GM23338 (cell line): ENCODE results near the gene AURKAIP1. TPM values are rescaled to one million over a fixed set of nuclear protein-coding genes. Genes with fewer than 3 reads are reported as not detected.

Source experiments
- ATAC-seq: fragments of 200-7000 bp; cut with Tn5 transposase; 3 replicates; pipeline ENCODE4 v1.9.1; 2020
- DNase-seq: peaks from one replicate; pipeline ENCODE4 v3.0.0-alpha.2; 2015; ENCODE audit warnings: low spot score
- H2AFZ ChIP-seq: fragments of 200-600 bp; sonication (generic); 2 replicates; pipeline ENCODE4 v1.8.0; 2016; ENCODE audit warnings: antibody characterized with exemption, mild to moderate bottlenecking, moderate library complexity
- H3F3A ChIP-seq: fragments of 200-600 bp; sonication (generic); replicated peaks from 2 replicates; pipeline ENCODE4 v1.8.0; 2017; ENCODE audit warnings: antibody characterized with exemption, mixed run types, low read depth
- H3K27ac ChIP-seq: fragments of 200-600 bp; sonication (generic); 2 replicates; pipeline ENCODE4 v1.6.1; 2016; ENCODE audit warnings: low read depth
- H3K27me3 ChIP-seq: fragments of 200-600 bp; sonication (generic); 2 replicates; pipeline ENCODE4 v1.8.0; 2016; ENCODE audit warnings: mild to moderate bottlenecking, mixed run types, moderate library complexity; ENCODE audit not compliant: insufficient read depth
- H3K36me3 ChIP-seq: fragments of 200-600 bp; sonication (generic); 2 replicates; pipeline ENCODE4 v1.8.0; 2016; ENCODE audit warnings: mild to moderate bottlenecking; ENCODE audit not compliant: insufficient read depth
- H3K4me1 ChIP-seq: fragments of 200-600 bp; sonication (generic); 2 replicates; pipeline ENCODE4 v1.8.0; 2016; ENCODE audit warnings: mild to moderate bottlenecking, moderate library complexity; ENCODE audit not compliant: insufficient read depth
- H3K4me2 ChIP-seq: fragments of 200-600 bp; sonication (generic); 2 replicates; pipeline ENCODE4 v1.7.1; 2017; ENCODE audit warnings: mixed run types
- H3K4me3 ChIP-seq: fragments of 200-600 bp; sonication (generic); 2 replicates; pipeline ENCODE4 v1.6.1; 2016; ENCODE audit warnings: mixed run types
- H3K79me2 ChIP-seq: fragments of 200-600 bp; sonication (generic); replicated peaks from 2 replicates; pipeline ENCODE4 v1.8.0; 2017; ENCODE audit warnings: mild to moderate bottlenecking; ENCODE audit not compliant: insufficient read depth
- H3K9me2 ChIP-seq: fragments of 200-600 bp; sonication (generic); 2 replicates; pipeline ENCODE4 v1.8.0; 2017; ENCODE audit not compliant: insufficient read depth
- H4K20me1 ChIP-seq: fragments of 200-600 bp; sonication (generic); replicated peaks from 2 replicates; pipeline ENCODE4 v1.8.0; 2017; ENCODE audit warnings: mild to moderate bottlenecking; ENCODE audit not compliant: insufficient read depth
- H3K27ac Mint-ChIP-seq: 2 replicates; pipeline ENCODE4 v1.8.0; 2020; ENCODE audit warnings: inconsistent platforms, mild to moderate bottlenecking, moderate library complexity, mixed read lengths
- H3K27me3 Mint-ChIP-seq: 3 replicates; pipeline ENCODE4 v1.8.0; 2022; ENCODE audit warnings: low read depth, mild to moderate bottlenecking, moderate library complexity, mixed read lengths, inconsistent platforms; ENCODE audit not compliant: insufficient read depth, poor library complexity
- H3K36me3 Mint-ChIP-seq: 3 replicates; pipeline ENCODE4 v1.8.0; 2021; ENCODE audit warnings: low read depth, mild to moderate bottlenecking, inconsistent platforms, moderate library complexity, mixed read lengths
- H3K4me1 Mint-ChIP-seq: 3 replicates; pipeline ENCODE4 v1.8.0; 2020; ENCODE audit warnings: mild to moderate bottlenecking, inconsistent platforms, mixed read lengths
- H3K4me3 Mint-ChIP-seq: 3 replicates; pipeline ENCODE4 v1.8.0; 2021; ENCODE audit warnings: moderate library complexity, mild to moderate bottlenecking, inconsistent platforms, mixed read lengths
- H3K9me3 Mint-ChIP-seq: 3 replicates; pipeline ENCODE4 v1.8.0; 2020; ENCODE audit warnings: moderate library complexity, mild to moderate bottlenecking, inconsistent platforms, mixed read lengths
- CREB1 ChIP-seq: fragments of 250-450 bp; sonication (Bioruptor Pico); IDR thresholded peaks from 2 replicates; pipeline ENCODE4 v1.5.0; 2020; ENCODE audit warnings: low read depth, mild to moderate bottlenecking, moderate library complexity
- CTCF ChIP-seq, 2 experiments: fragments of 200-600 bp in 1 of 2; sonication (generic) in 1 of 2; conservative IDR thresholded peaks; 2 replicates each; pipeline versions ENCODE4 v1.5.1 to v1.6.1; 2016 to 2017; ENCODE audit warnings: antibody characterized with exemption in 2 of 2, low read depth in 2 of 2, mild to moderate bottlenecking in 2 of 2, moderate library complexity in 1 of 2
- EZH2 ChIP-seq: fragments of 200-600 bp; sonication (generic); IDR thresholded peaks from one replicate; pipeline ENCODE4 v1.8.0; 2017; ENCODE audit warnings: antibody characterized with exemption, mild to moderate bottlenecking, low read depth; ENCODE audit not compliant: unreplicated experiment
- EZH2phosphoT487 ChIP-seq: fragments of 200-600 bp; sonication (generic); IDR thresholded peaks from one replicate; pipeline ENCODE4 v1.8.1; 2018; ENCODE audit warnings: antibody characterized with exemption; ENCODE audit not compliant: unreplicated experiment
- JUNB ChIP-seq: IDR thresholded peaks from one replicate; pipeline ENCODE4 v1.6.1; 2016; ENCODE audit warnings: antibody characterized with exemption; ENCODE audit not compliant: unreplicated experiment
- NANOG ChIP-seq: IDR thresholded peaks from 2 replicates; pipeline ENCODE4 v1.6.1; 2016; ENCODE audit warnings: antibody characterized with exemption, borderline replicate concordance
- POLR2AphosphoS5 ChIP-seq: IDR thresholded peaks from 2 replicates; pipeline ENCODE4 v1.6.1; 2016; ENCODE audit warnings: antibody characterized with exemption, low read depth
- STAT1 ChIP-seq: IDR thresholded peaks from one replicate; pipeline ENCODE4 v1.6.1; 2016; ENCODE audit warnings: antibody characterized with exemption; ENCODE audit not compliant: unreplicated experiment
- ZNF114 ChIP-seq: fragments of 250-450 bp; sonication (Bioruptor Pico); IDR thresholded peaks from 2 replicates; pipeline ENCODE4 v1.5.0; 2020; ENCODE audit warnings: mild to moderate bottlenecking, moderate library complexity
- ZNF331 ChIP-seq: fragments of 250-450 bp; sonication (Bioruptor Pico); IDR thresholded peaks from 2 replicates; pipeline ENCODE4 v1.5.0; 2020; ENCODE audit warnings: low read depth, mild to moderate bottlenecking, moderate library complexity
- ZNF462 ChIP-seq: fragments of 250-450 bp; sonication (Bioruptor Pico); IDR thresholded peaks from 2 replicates; pipeline ENCODE4 v1.5.0; 2020; ENCODE audit warnings: mild to moderate bottlenecking, moderate library complexity
- polyA plus RNA-seq: library from polyadenylated mRNA; unstranded; fragments of >200 nt; fragmentation: Nextera tagmentation; extraction: Ambion mirVana; gene quantifications from 2 replicates; pipeline ENCODE4 v1.2.1, GENCODE V29; 2016
- total RNA-seq: library from RNA; depleted of rRNA; stranded (reverse); fragments of >200 nt; shearing (Covaris generic); gene quantifications from 2 replicates; pipeline ENCODE4 v1.2.3, GENCODE V29; 2014
- TF ChIP-seq, protein P1 (sequence below): IDR thresholded peaks from one replicate; pipeline ENCODE4 v1.6.1; 2018; ENCODE audit warnings: antibody characterized with exemption; ENCODE audit not compliant: unreplicated experiment
- TF ChIP-seq, protein P2 (sequence below): IDR thresholded peaks from 2 replicates; pipeline ENCODE4 v1.6.1; 2016; ENCODE audit warnings: antibody characterized with exemption

Gene AURKAIP1
- total and polyA plus RNA-seq, 2 experiments from 2014 or later, result 167 to 355 TPM

- no peaks in the 10 kb centered on the region for H3K36me3 ChIP-seq
- Mint-ChIP-seq H3K4me1 (no peaks in the 10 kb centered on the region; the same call in 2 of the 3 replicates), H3K27ac (no peak overlapping the region), H3K9me3 (no peaks in the 10 kb centered on the region; the same call in 2 of the 3 replicates), H3K27me3 (peaks cover 6% of the 10 kb centered on the region), H3K4me3 (no peak overlapping the region), H3K36me3 (peaks cover 18% of the 10 kb centered on the region)
- ATAC-seq (no peak), DNase-seq (no peak)
- H2AFZ ChIP-seq, result no peak overlapping the region
- TF ChIP-seq STAT1, result no peak
- TF ChIP-seq, protein P1, sequence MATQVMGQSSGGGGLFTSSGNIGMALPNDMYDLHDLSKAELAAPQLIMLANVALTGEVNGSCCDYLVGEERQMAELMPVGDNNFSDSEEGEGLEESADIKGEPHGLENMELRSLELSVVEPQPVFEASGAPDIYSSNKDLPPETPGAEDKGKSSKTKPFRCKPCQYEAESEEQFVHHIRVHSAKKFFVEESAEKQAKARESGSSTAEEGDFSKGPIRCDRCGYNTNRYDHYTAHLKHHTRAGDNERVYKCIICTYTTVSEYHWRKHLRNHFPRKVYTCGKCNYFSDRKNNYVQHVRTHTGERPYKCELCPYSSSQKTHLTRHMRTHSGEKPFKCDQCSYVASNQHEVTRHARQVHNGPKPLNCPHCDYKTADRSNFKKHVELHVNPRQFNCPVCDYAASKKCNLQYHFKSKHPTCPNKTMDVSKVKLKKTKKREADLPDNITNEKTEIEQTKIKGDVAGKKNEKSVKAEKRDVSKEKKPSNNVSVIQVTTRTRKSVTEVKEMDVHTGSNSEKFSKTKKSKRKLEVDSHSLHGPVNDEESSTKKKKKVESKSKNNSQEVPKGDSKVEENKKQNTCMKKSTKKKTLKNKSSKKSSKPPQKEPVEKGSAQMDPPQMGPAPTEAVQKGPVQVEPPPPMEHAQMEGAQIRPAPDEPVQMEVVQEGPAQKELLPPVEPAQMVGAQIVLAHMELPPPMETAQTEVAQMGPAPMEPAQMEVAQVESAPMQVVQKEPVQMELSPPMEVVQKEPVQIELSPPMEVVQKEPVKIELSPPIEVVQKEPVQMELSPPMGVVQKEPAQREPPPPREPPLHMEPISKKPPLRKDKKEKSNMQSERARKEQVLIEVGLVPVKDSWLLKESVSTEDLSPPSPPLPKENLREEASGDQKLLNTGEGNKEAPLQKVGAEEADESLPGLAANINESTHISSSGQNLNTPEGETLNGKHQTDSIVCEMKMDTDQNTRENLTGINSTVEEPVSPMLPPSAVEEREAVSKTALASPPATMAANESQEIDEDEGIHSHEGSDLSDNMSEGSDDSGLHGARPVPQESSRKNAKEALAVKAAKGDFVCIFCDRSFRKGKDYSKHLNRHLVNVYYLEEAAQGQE, result no peak
- TF ChIP-seq ZNF462 (CRISPR knock-in tag), result no peak
- no peak for TF ChIP-seq CREB1
- no peak for TF ChIP-seq EZH2phosphoT487
- TF ChIP-seq ZNF331 (CRISPR knock-in tag), result no peak
- no peak for TF ChIP-seq NANOG
- TF ChIP-seq ZNF114 (CRISPR knock-in tag), result no peak
- TF ChIP-seq EZH2, result no peak
- no peak for TF ChIP-seq JUNB
- TF ChIP-seq CTCF (conservative IDR thresholded peaks at IDR 0.05; ENCODE audit: low read depth in 2 of 2), result no peak
- TF ChIP-seq POLR2AphosphoS5, result no peak
- TF ChIP-seq, protein P2, sequence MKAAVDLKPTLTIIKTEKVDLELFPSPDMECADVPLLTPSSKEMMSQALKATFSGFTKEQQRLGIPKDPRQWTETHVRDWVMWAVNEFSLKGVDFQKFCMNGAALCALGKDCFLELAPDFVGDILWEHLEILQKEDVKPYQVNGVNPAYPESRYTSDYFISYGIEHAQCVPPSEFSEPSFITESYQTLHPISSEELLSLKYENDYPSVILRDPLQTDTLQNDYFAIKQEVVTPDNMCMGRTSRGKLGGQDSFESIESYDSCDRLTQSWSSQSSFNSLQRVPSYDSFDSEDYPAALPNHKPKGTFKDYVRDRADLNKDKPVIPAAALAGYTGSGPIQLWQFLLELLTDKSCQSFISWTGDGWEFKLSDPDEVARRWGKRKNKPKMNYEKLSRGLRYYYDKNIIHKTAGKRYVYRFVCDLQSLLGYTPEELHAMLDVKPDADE, result no peak
- H3K27me3 ChIP-seq, result no peaks in the 10 kb centered on the region
- no peak overlapping the region for H3K27ac ChIP-seq
- H3K4me2 ChIP-seq, result no peak overlapping the region
- H3K4me3 ChIP-seq, result no peak overlapping the region
- H4K20me1 ChIP-seq, result 0 out of 2 replicates have a peak, but pooled peaks cover 3% of the 10 kb centered on the region
- peaks cover 9% of the 10 kb centered on the region for H3F3A ChIP-seq
- no peaks in the 10 kb centered on the region for H3K79me2 ChIP-seq
- H3K4me1 ChIP-seq, result no peaks in the 10 kb centered on the region
- H3K9me2 ChIP-seq, result no peaks in the 10 kb centered on the region
Measured at GRCh38 chr1:1340791-1341548, 34.0 kb downstream of the AURKAIP1 start.
